Astrocyte (in vitro differentiated cells and primary cell): ENCODE measurements around the gene SYCP2. TPM values are rescaled to one million over a fixed set of nuclear protein-coding genes. Genes with fewer than 3 reads are reported as not detected.

ENCODE experiments used
- DNase-seq: peaks from one replicate; pipeline ENCODE4 v3.0.0-alpha.2; 2010; ENCODE audit warnings: low read depth
- FAIRE-seq: peaks from 2 replicates; lab custom pipeline; 2011; peaks lifted over from hg19 to GRCh38; lab: Jason Lieb, UNC
- H2AFZ ChIP-seq: 2 replicates; pipeline ENCODE4 v1.6.0; 2012; ENCODE audit warnings: low read depth, low read length, inconsistent platforms
- H3K27ac ChIP-seq: 2 replicates; pipeline ENCODE4 v1.5.1; 2011; ENCODE audit warnings: low read depth, low read length, inconsistent platforms
- H3K27me3 ChIP-seq: 2 replicates; pipeline ENCODE4 v1.6.0; 2011; ENCODE audit warnings: low read length, inconsistent platforms; ENCODE audit not compliant: insufficient read depth
- H3K36me3 ChIP-seq: 2 replicates; pipeline ENCODE4 v1.5.1; 2011; ENCODE audit warnings: low read length, inconsistent platforms; ENCODE audit not compliant: insufficient read depth
- H3K4me1 ChIP-seq: 2 replicates; pipeline ENCODE4 v1.5.1; 2011; ENCODE audit warnings: low read length, inconsistent platforms; ENCODE audit not compliant: insufficient read depth
- H3K4me2 ChIP-seq: 2 replicates; pipeline ENCODE4 v1.6.0; 2012; ENCODE audit warnings: low read length, inconsistent platforms
- H3K4me3 ChIP-seq: 2 replicates; pipeline ENCODE4 v1.5.1; 2011; ENCODE audit warnings: low read depth, mild to moderate bottlenecking, low read length, inconsistent platforms; ENCODE audit not compliant: insufficient read depth
- H3K79me2 ChIP-seq: 2 replicates; pipeline ENCODE4 v1.6.0; 2012; ENCODE audit warnings: mild to moderate bottlenecking, low read length, inconsistent platforms; ENCODE audit not compliant: insufficient read depth
- H3K9ac ChIP-seq: 2 replicates; pipeline ENCODE4 v1.6.0; 2012; ENCODE audit warnings: mild to moderate bottlenecking, low read length, inconsistent platforms
- H3K9me3 ChIP-seq: 2 replicates; pipeline ENCODE4 v1.5.1; 2012; ENCODE audit warnings: low read depth, mild to moderate bottlenecking, low read length, inconsistent platforms; ENCODE audit not compliant: insufficient read depth
- H4K20me1 ChIP-seq: 2 replicates; pipeline ENCODE4 v1.6.0; 2012; ENCODE audit warnings: low read length, inconsistent platforms; ENCODE audit not compliant: insufficient read depth
- H3K27ac Mint-ChIP-seq: one replicate; pipeline ENCODE4 v1.8.0; 2021; ENCODE audit warnings: mild to moderate bottlenecking, mixed read lengths; ENCODE audit not compliant: unreplicated experiment
- H3K27me3 Mint-ChIP-seq: one replicate; pipeline ENCODE4 v1.8.0; 2021; ENCODE audit warnings: low read depth, mixed read lengths; ENCODE audit not compliant: unreplicated experiment
- H3K36me3 Mint-ChIP-seq: one replicate; pipeline ENCODE4 v1.8.0; 2021; ENCODE audit warnings: low read depth, mixed read lengths; ENCODE audit not compliant: unreplicated experiment
- H3K4me1 Mint-ChIP-seq: one replicate; pipeline ENCODE4 v1.8.0; 2021; ENCODE audit warnings: low read depth, mixed read lengths; ENCODE audit not compliant: unreplicated experiment
- H3K4me3 Mint-ChIP-seq: one replicate; pipeline ENCODE4 v1.8.0; 2021; ENCODE audit warnings: mild to moderate bottlenecking, moderate library complexity, mixed read lengths; ENCODE audit not compliant: unreplicated experiment
- H3K9me3 Mint-ChIP-seq: one replicate; pipeline ENCODE4 v1.8.0; 2021; ENCODE audit warnings: mild to moderate bottlenecking, mixed read lengths; ENCODE audit not compliant: unreplicated experiment
- EZH2 ChIP-seq: IDR thresholded peaks from 2 replicates; pipeline ENCODE4 v1.6.1; 2012; ENCODE audit warnings: mild to moderate bottlenecking, low read length, inconsistent platforms; ENCODE audit not compliant: insufficient read depth
- total RNA-seq: library from RNA; stranded (reverse); gene quantifications from 2 replicates; pipeline ENCODE4 v1.2.1, GENCODE V29; 2021
- TF ChIP-seq, protein P1 (sequence below): IDR thresholded peaks from 2 replicates; pipeline ENCODE4 v1.5.1; 2011; ENCODE audit warnings: low read depth, mild to moderate bottlenecking, inconsistent platforms, low read length, moderate library complexity; ENCODE audit not compliant: insufficient read depth

The SYCP2 gene
- total RNA-seq, 1 donor from 2014 or later, result 0.27 TPM

DNA sequence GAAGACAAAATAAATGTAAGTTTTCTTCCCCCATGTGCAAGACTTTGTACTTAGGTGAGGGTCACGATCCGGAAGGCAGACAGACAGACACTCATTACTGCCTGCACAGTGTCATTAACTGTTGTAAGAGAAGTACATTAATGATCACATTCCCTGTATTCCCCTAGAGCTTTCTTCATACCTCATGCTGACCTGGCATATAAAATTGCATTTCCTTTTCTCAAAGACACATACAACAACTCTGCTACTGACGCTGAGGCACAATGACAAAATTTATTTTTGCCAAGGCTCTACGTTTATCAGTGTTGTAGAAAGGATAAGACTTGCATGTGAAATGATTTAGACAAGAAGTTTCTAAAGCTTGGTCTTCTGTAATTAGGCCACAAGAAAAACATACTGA, 3.0 kb upstream of the SYCP2 start:
- FAIRE-seq, result no peak
- H3K4me2 ChIP-seq, result no peak overlapping the region

DNA sequence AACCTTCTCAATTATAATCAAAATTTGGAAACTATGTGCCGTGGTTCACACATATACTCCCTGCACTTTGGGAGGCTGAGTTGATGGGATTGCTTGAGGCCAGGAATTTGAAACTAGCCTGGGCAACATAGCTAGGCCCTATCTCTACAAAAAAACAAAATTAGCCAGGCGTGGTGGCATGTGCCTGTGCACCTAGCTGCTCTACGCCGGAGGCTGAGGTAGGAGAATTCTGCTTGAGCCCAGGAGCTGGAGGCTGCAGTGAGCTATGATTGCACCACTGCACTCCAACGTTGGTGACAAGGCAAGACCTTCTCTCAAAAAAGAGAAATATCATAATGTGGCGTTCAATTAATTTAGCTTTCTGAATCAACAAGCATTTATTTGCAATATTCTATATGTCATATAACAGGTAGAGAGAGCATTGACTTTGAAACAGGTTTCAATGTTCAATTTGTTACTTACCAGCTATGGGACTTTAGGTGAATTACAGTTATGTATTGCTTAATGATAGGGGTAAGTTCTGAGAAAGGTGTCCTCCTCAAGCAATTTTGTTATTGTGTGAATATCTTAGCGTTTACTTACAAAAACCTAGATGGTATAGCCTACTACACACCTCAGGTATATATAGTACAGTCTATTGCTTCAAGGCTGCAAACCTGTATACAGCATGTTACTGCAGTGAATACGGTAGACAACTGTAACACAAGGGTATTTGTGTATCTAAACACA, 2.2 kb upstream of the SYCP2 start:
- Histone ChIP-seq H3K27ac (no peak overlapping the region), H3K4me2 (no peak overlapping the region), H3K27me3 (no peaks in the 10 kb centered on the region), H3K4me1 (peaks cover 18% of the 10 kb centered on the region), H3K36me3 (no peaks in the 10 kb centered on the region), H4K20me1 (peaks cover 14% of the 10 kb centered on the region), H3K4me3 (no peak overlapping the region), H2AFZ (no peak overlapping the region), H3K9ac (no peak overlapping the region), H3K9me3 (no peaks in the 10 kb centered on the region), H3K79me2 (peaks cover 8% of the 10 kb centered on the region)
- Mint-ChIP-seq H3K4me3 (no peak overlapping the region), H3K4me1 (peaks cover 18% of the 10 kb centered on the region), H3K36me3 (no peaks in the 10 kb centered on the region), H3K27ac (no peak overlapping the region), H3K9me3 (no peaks in the 10 kb centered on the region), H3K27me3 (no peaks in the 10 kb centered on the region)
- no peak for TF ChIP-seq EZH2
- TF ChIP-seq, protein P1, sequence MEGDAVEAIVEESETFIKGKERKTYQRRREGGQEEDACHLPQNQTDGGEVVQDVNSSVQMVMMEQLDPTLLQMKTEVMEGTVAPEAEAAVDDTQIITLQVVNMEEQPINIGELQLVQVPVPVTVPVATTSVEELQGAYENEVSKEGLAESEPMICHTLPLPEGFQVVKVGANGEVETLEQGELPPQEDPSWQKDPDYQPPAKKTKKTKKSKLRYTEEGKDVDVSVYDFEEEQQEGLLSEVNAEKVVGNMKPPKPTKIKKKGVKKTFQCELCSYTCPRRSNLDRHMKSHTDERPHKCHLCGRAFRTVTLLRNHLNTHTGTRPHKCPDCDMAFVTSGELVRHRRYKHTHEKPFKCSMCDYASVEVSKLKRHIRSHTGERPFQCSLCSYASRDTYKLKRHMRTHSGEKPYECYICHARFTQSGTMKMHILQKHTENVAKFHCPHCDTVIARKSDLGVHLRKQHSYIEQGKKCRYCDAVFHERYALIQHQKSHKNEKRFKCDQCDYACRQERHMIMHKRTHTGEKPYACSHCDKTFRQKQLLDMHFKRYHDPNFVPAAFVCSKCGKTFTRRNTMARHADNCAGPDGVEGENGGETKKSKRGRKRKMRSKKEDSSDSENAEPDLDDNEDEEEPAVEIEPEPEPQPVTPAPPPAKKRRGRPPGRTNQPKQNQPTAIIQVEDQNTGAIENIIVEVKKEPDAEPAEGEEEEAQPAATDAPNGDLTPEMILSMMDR, result no peak
- FAIRE-seq, result no peak
- DNase-seq, result no peak

More for the DNA sequence above, 3.0 kb upstream of the SYCP2 start:
- Histone ChIP-seq H3K4me1 (peaks cover 18% of the 10 kb centered on the region), H3K79me2 (peaks cover 12% of the 10 kb centered on the region), H3K27me3 (no peaks in the 10 kb centered on the region), H4K20me1 (peaks cover 14% of the 10 kb centered on the region), H3K27ac (no peak overlapping the region), H2AFZ (no peak overlapping the region), H3K36me3 (no peaks in the 10 kb centered on the region), H3K4me3 (no peak overlapping the region), H3K9me3 (no peaks in the 10 kb centered on the region), H3K9ac (no peak overlapping the region)
- Mint-ChIP-seq H3K36me3 (no peaks in the 10 kb centered on the region), H3K27me3 (no peaks in the 10 kb centered on the region), H3K4me3 (no peak overlapping the region), H3K9me3 (no peaks in the 10 kb centered on the region), H3K4me1 (peaks cover 21% of the 10 kb centered on the region), H3K27ac (no peak overlapping the region)
- TF ChIP-seq EZH2, result no peak
- TF ChIP-seq, protein P1, result no peak
- DNase-seq, result no peak
